IMR-90 (cell line): Measurements from ENCODE around the gene RMND5B. TPM values are rescaled to one million over a fixed set of nuclear protein-coding genes. Genes with fewer than 3 reads are reported as not detected.

ENCODE experiments used
- ATAC-seq: fragments of 200-7000 bp; cut with Tn5 transposase; 2 replicates; pipeline ENCODE4 v1.9.1; 2020; ENCODE audit warnings: low read depth, mild to moderate bottlenecking, moderate library complexity
- BruUV-seq: library from RNA; stranded (reverse); fragments of 400-500 nt; replicated peaks from 2 replicates; lab custom pipeline; 2021; lab: Mats Ljungman, UMichigan
- CTCF ChIA-PET: fragments of 300-600 bp; formaldehyde crosslinking; extraction: SDS; loops from one replicate; lab custom pipeline; 2021; ENCODE audit warnings: antibody characterized with exemption; lab: Yijun Ruan, JAX
- POLR2A ChIA-PET: fragments of 300-600 bp; sonication (Branson Sonifier 250); formaldehyde crosslinking; loops from one replicate; lab custom pipeline; 2022; ENCODE audit warnings: antibody characterized with exemption; ENCODE audit not compliant: unreplicated experiment; lab: Charles Lee
- DNase-seq: peaks from one replicate; pipeline ENCODE4 v3.0.0; 2013
- H2AFZ ChIP-seq: replicated peaks from 2 replicates; pipeline ENCODE3; 2013; ENCODE audit warnings: low read length, mild to moderate bottlenecking; ENCODE audit not compliant: poor library complexity
- H2AK5ac ChIP-seq: 2 replicates; pipeline ENCODE4 v1.6.1; 2013; ENCODE audit warnings: low read depth, low read length, inconsistent platforms
- H2AK9ac ChIP-seq: replicated peaks from 2 replicates; pipeline ENCODE3; 2013; ENCODE audit warnings: mild to moderate bottlenecking, low read depth, low read length, moderate library complexity; ENCODE audit not compliant: poor library complexity
- H2BK120ac ChIP-seq: 2 replicates; pipeline ENCODE4 v1.6.1; 2013; ENCODE audit warnings: low read depth, low read length, inconsistent platforms
- H2BK15ac ChIP-seq: 3 replicates; pipeline ENCODE4 v1.6.1; 2013; ENCODE audit warnings: low read depth, low read length, inconsistent platforms
- H2BK20ac ChIP-seq: 2 replicates; pipeline ENCODE4 v1.6.1; 2013; ENCODE audit warnings: low read depth, mild to moderate bottlenecking, inconsistent platforms, low read length, moderate library complexity
- H2BK5ac ChIP-seq: 2 replicates; pipeline ENCODE4 v1.6.1; 2013; ENCODE audit warnings: mild to moderate bottlenecking, low read depth, low read length, inconsistent platforms; ENCODE audit not compliant: poor library complexity, severe bottlenecking
- H3K14ac ChIP-seq: replicated peaks from 2 replicates; pipeline ENCODE4 v1.6.1; 2013; ENCODE audit warnings: low read depth, low read length, inconsistent platforms
- H3K18ac ChIP-seq: 2 replicates; pipeline ENCODE4 v1.6.1; 2013; ENCODE audit warnings: low read depth, low read length, control low read depth
- H3K23ac ChIP-seq: 2 replicates; pipeline ENCODE4 v1.6.1; 2013; ENCODE audit warnings: low read depth, low read length, inconsistent platforms
- H3K27ac ChIP-seq: 2 replicates; pipeline ENCODE4 v1.5.1; 2013; ENCODE audit warnings: mild to moderate bottlenecking, control low read depth, low read length; ENCODE audit not compliant: insufficient read depth
- H3K27me3 ChIP-seq: 2 replicates; pipeline ENCODE4 v1.6.1; 2013; ENCODE audit warnings: low read length; ENCODE audit not compliant: control insufficient read depth, insufficient read depth
- H3K36me3 ChIP-seq: 2 replicates; pipeline ENCODE4 v1.6.1; 2013; ENCODE audit warnings: low read length, mixed read lengths; ENCODE audit not compliant: control insufficient read depth, insufficient read depth
- H3K4ac ChIP-seq: 2 replicates; pipeline ENCODE4 v1.6.1; 2013; ENCODE audit warnings: low read depth, low read length, inconsistent platforms
- H3K4me1 ChIP-seq: 2 replicates; pipeline ENCODE4 v1.6.1; 2013; ENCODE audit warnings: low read length, mixed read lengths; ENCODE audit not compliant: control insufficient read depth, insufficient read depth
- H3K4me2 ChIP-seq: 2 replicates; pipeline ENCODE4 v1.6.1; 2013; ENCODE audit warnings: low read depth, mild to moderate bottlenecking, control low read depth, low read length, moderate library complexity
- H3K4me3 ChIP-seq: 2 replicates; pipeline ENCODE4 v1.5.1; 2013; ENCODE audit warnings: low read depth, mild to moderate bottlenecking, control low read depth, low read length, moderate library complexity; ENCODE audit not compliant: insufficient read depth
- H3K56ac ChIP-seq: 2 replicates; pipeline ENCODE4 v1.6.1; 2013; ENCODE audit warnings: low read length, inconsistent platforms; ENCODE audit not compliant: insufficient read depth; ENCODE audit errors: extremely low read depth
- H3K79me1 ChIP-seq, 2 experiments: 2 replicates each; pipeline ENCODE4 v1.6.1; 2013; ENCODE audit warnings: low read length in 2 of 2, inconsistent platforms in 1 of 2, low read depth in 1 of 2
- H3K9ac ChIP-seq: 2 replicates; pipeline ENCODE4 v1.6.1; 2013; ENCODE audit warnings: low read depth, low read length, control low read depth
- H3K9me1 ChIP-seq: 2 replicates; pipeline ENCODE4 v1.6.1; 2013; ENCODE audit warnings: low read length, inconsistent platforms; ENCODE audit not compliant: insufficient read depth
- H3K9me3 ChIP-seq: 2 replicates; pipeline ENCODE4 v1.6.1; 2013; ENCODE audit warnings: low read length; ENCODE audit not compliant: control insufficient read depth, insufficient read depth
- H4K20me1 ChIP-seq: 2 replicates; pipeline ENCODE4 v1.6.1; 2013; ENCODE audit warnings: low read length, inconsistent platforms; ENCODE audit not compliant: insufficient read depth
- H4K5ac ChIP-seq: 2 replicates; pipeline ENCODE4 v1.6.1; 2013; ENCODE audit warnings: mild to moderate bottlenecking, low read depth, low read length, control low read depth
- H4K8ac ChIP-seq, 2 experiments: 2 replicates each; pipeline ENCODE4 v1.6.1; 2013; ENCODE audit warnings: low read depth in 2 of 2, low read length in 2 of 2, control low read depth in 1 of 2, inconsistent platforms in 1 of 2
- H4K91ac ChIP-seq: 2 replicates; pipeline ENCODE4 v1.6.1; 2013; ENCODE audit warnings: low read depth, low read length, inconsistent platforms; ENCODE audit not compliant: insufficient read depth
- BHLHE40 ChIP-seq: fragments of 150-350 bp; IDR thresholded peaks from 2 replicates; pipeline ENCODE4 v1.6.1; 2016; ENCODE audit warnings: mild to moderate bottlenecking, low read depth, low read length
- CEBPB ChIP-seq: IDR thresholded peaks from 2 replicates; pipeline ENCODE4 v1.6.1; 2012; ENCODE audit warnings: low read depth, low read length, improper control_type of control experiment
- CHD1 ChIP-seq: IDR thresholded peaks from 2 replicates; pipeline ENCODE4 v1.6.1; 2012; ENCODE audit warnings: low read depth, low read length, improper control_type of control experiment
- FOS ChIP-seq: fragments of 150-350 bp; IDR thresholded peaks from 2 replicates; pipeline ENCODE4 v1.6.1; 2016; ENCODE audit warnings: low read depth, low read length
- MAFK ChIP-seq: IDR thresholded peaks from 2 replicates; pipeline ENCODE4 v1.6.1; 2012; ENCODE audit warnings: low read depth, low read length, improper control_type of control experiment
- MAZ ChIP-seq: IDR thresholded peaks from 2 replicates; pipeline ENCODE4 v1.6.1; 2012; ENCODE audit warnings: low read depth, mild to moderate bottlenecking, low read length, improper control_type of control experiment, moderate library complexity, borderline replicate concordance
- MXI1 ChIP-seq: IDR thresholded peaks from 2 replicates; pipeline ENCODE4 v1.6.1; 2012; ENCODE audit warnings: low read depth, mild to moderate bottlenecking, low read length, moderate library complexity, borderline replicate concordance
- NFE2L2 ChIP-seq: fragments of 150-350 bp; IDR thresholded peaks from 2 replicates; pipeline ENCODE4 v1.6.1; 2016; ENCODE audit warnings: low read depth, mild to moderate bottlenecking, low read length
- POLR2A ChIP-seq: IDR thresholded peaks from 2 replicates; pipeline ENCODE4 v1.6.1; 2012; ENCODE audit warnings: mild to moderate bottlenecking, low read depth, low read length
- RAD21 ChIP-seq: IDR thresholded peaks from 2 replicates; pipeline ENCODE4 v1.6.1; 2012; ENCODE audit warnings: low read length, improper control_type of control experiment
- RCOR1 ChIP-seq: IDR thresholded peaks from 2 replicates; pipeline ENCODE4 v1.6.1; 2012; ENCODE audit warnings: mild to moderate bottlenecking, low read length, improper control_type of control experiment; ENCODE audit not compliant: insufficient replicate concordance
- RFX5 ChIP-seq: IDR thresholded peaks from 2 replicates; pipeline ENCODE4 v1.8.0; 2012; ENCODE audit warnings: low read depth, mild to moderate bottlenecking, low read length, moderate library complexity
- SMC3 ChIP-seq: fragments of 150-350 bp; IDR thresholded peaks from 2 replicates; pipeline ENCODE4 v1.6.1; 2016; ENCODE audit warnings: low read depth, mild to moderate bottlenecking, antibody characterized with exemption, low read length, moderate library complexity
- WGBS, 2 experiments: methylation state at CpG; one replicate each; pipeline versions ENCODE4 v1.1.5 to v1.1.7; 2013; ENCODE audit warnings: missing lambda C conversion rate in 2 of 2; ENCODE audit not compliant: insufficient read length in 1 of 2; ENCODE audit errors: extremely low coverage in 2 of 2; 5-methylcytosine and 5-hydroxymethylcytosine counted together
- dilution Hi-C: fragments of 300-500 bp; cut with HindIII; formaldehyde crosslinking; loops from one replicate; pipeline ENCODE4 v1.14.3; 2018; ENCODE audit warnings: low sequenced_read_pairs; ENCODE audit not compliant: unreplicated experiment
- in situ Hi-C: fragments of 300-500 bp; cut with MboI; formaldehyde crosslinking; loops from 3 replicates; pipeline ENCODE4 v1.14.3; 2019; ENCODE audit warnings: low sequenced_read_pairs, inconsistent platforms, mixed read lengths
- intact Hi-C: fragments of 100-400 bp; cut with micrococcal nuclease; formaldehyde crosslinking; loops from 2 replicates; pipeline ENCODE4 v1.10.0; 2022
- polyA plus RNA-seq, 3 experiments: library from polyadenylated mRNA; depleted of rRNA; stranded (reverse); fragments of >200 nt; gene quantifications; 2 replicates each; pipeline ENCODE4 v1.2.3, GENCODE V29; 2012; ENCODE audit warnings: low replicate concordance in 1 of 3
- total RNA-seq: library from RNA; depleted of rRNA; stranded (reverse); fragments of >200 nt; gene quantifications from 2 replicates; pipeline ENCODE4 v1.2.3, GENCODE V29; 2012
- TF ChIP-seq, protein P1 (sequence below): fragments of 150-350 bp; IDR thresholded peaks from 2 replicates; pipeline ENCODE4 v1.6.1; 2016; ENCODE audit warnings: low read depth, mild to moderate bottlenecking, low read length, moderate library complexity, borderline replicate concordance
- TF ChIP-seq, protein P2 (sequence below): conservative IDR thresholded peaks from 2 replicates; pipeline ENCODE4 v1.5.1; 2012; ENCODE audit warnings: mild to moderate bottlenecking, low read depth, low read length, improper control_type of control experiment

The RMND5B gene
- total and polyA plus RNA-seq, 2 of the 4 experiments (the other 2 are of a cell fraction), result 14.0 to 19.5 TPM

DNA sequence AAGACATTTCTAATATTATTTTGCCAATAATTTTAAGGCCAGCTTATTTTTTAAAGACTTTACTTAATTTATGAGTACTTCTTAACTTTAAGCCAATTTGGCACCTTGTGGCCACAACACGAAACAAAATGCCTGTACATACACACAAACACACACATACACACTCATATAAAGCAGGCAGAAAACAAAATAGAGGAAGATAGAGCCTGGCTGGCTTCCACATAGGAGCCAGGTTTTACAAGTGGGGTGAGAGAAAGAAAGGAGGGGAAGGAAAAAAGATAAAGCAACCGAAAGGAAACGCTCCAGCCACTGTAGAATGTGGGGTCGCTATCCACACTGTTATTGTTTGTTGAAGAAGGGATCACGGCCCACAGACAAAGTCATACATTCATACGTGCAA is 46.0 kb downstream of the RMND5B start:
- Histone ChIP-seq H3K23ac (no peak overlapping the region), H3K18ac (no peak overlapping the region), H3K4ac (no peak overlapping the region), H3K9me1 (no peaks in the 10 kb centered on the region), H2BK20ac (no peak overlapping the region), H2BK5ac (no peak overlapping the region), H2AK5ac (no peak overlapping the region), H4K5ac (no peak overlapping the region), H3K27ac (no peak overlapping the region), H3K27me3 (peaks cover 4% of the 10 kb centered on the region), H3K79me1 (no peaks in the 10 kb centered on the region), H3K9me3 (peaks cover 3% of the 10 kb centered on the region; the same call in 1 of the 2 replicates), H3K14ac (no peak overlapping the region), H3K36me3 (no peaks in the 10 kb centered on the region), H4K91ac (no peak overlapping the region), H2BK15ac (no peak overlapping the region), H4K8ac (no peak overlapping the region), H2BK120ac (no peak overlapping the region), H3K56ac (no peak overlapping the region), H3K9ac (no peak overlapping the region), H3K4me3 (no peak overlapping the region), H2AFZ (no peak overlapping the region), H2AK9ac (no peak overlapping the region), H4K20me1 (no peaks in the 10 kb centered on the region), H3K4me2 (no peak overlapping the region), H3K4me1 (no peaks in the 10 kb centered on the region)
- intact Hi-C loops (no loop called here), in situ Hi-C loops (no loop called here), dilution Hi-C loops (no loop called here)
- DNase-seq (no peak), ATAC-seq (no peak)
- ChIA-PET CTCF (no interaction called here), POLR2A (no interaction called here)
- BruUV-seq, result no TSS peak
- no CpG with 5 or more reads among the region's 6 CpGs for WGBS, 2 experiments
- TF ChIP-seq SMC3, result no peak
- TF ChIP-seq RCOR1, result no peak
- TF ChIP-seq CEBPB, result no peak
- no peak for TF ChIP-seq RAD21
- no peak for TF ChIP-seq BHLHE40
- no peak for TF ChIP-seq POLR2A
- TF ChIP-seq, protein P1, sequence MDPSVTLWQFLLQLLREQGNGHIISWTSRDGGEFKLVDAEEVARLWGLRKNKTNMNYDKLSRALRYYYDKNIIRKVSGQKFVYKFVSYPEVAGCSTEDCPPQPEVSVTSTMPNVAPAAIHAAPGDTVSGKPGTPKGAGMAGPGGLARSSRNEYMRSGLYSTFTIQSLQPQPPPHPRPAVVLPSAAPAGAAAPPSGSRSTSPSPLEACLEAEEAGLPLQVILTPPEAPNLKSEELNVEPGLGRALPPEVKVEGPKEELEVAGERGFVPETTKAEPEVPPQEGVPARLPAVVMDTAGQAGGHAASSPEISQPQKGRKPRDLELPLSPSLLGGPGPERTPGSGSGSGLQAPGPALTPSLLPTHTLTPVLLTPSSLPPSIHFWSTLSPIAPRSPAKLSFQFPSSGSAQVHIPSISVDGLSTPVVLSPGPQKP, result no peak
- no peak for TF ChIP-seq CHD1
- TF ChIP-seq MXI1, result no peak
- no peak for TF ChIP-seq FOS
- TF ChIP-seq, protein P2, sequence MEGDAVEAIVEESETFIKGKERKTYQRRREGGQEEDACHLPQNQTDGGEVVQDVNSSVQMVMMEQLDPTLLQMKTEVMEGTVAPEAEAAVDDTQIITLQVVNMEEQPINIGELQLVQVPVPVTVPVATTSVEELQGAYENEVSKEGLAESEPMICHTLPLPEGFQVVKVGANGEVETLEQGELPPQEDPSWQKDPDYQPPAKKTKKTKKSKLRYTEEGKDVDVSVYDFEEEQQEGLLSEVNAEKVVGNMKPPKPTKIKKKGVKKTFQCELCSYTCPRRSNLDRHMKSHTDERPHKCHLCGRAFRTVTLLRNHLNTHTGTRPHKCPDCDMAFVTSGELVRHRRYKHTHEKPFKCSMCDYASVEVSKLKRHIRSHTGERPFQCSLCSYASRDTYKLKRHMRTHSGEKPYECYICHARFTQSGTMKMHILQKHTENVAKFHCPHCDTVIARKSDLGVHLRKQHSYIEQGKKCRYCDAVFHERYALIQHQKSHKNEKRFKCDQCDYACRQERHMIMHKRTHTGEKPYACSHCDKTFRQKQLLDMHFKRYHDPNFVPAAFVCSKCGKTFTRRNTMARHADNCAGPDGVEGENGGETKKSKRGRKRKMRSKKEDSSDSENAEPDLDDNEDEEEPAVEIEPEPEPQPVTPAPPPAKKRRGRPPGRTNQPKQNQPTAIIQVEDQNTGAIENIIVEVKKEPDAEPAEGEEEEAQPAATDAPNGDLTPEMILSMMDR, result no peak
- no peak for TF ChIP-seq RFX5
- TF ChIP-seq MAZ, result no peak
- no peak for TF ChIP-seq MAFK
- no peak for TF ChIP-seq NFE2L2
